Mammary epithelial cell (primary cell): ENCODE measurements around the gene ANKS1B.

Experiments used
- EZH2 ChIP-seq: IDR thresholded peaks from 2 replicates; pipeline ENCODE4 v1.6.1; 2012; ENCODE audit warnings: low read length, inconsistent platforms, borderline replicate concordance
- TF ChIP-seq, protein P1 (sequence below), 2 donors: IDR thresholded peaks in 1 of 2; conservative IDR thresholded peaks in 1 of 2; 2 replicates each; pipeline ENCODE4 v1.5.1; 2011 to 2012; ENCODE audit warnings: inconsistent platforms in 2 of 2, low read length in 2 of 2, mild to moderate bottlenecking in 2 of 2, control low read depth in 1 of 2, low read depth in 1 of 2; ENCODE audit not compliant: insufficient read depth in 1 of 2; ENCODE audit errors: extremely low read depth in 1 of 2

DNA sequence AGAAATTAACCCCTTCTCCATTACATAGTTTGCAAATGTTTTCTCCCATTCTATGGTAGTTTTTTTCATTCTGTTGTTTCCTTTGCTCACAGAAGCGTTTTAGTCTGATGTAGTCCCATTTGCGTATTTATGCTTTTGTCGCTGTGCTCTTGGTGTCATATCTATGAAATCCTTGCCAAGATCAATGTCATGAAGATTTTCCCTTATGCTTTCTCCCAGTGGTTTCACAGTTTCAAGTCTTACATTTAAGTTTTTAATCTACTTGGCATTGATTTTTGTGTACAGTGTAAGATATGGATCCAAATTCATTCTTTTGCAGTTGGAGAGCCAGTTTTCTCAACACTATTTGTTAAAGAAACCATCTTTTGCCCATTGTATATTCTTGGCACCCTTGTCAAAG, 982.0 kb downstream of the ANKS1B start:
- TF ChIP-seq, protein P1, sequence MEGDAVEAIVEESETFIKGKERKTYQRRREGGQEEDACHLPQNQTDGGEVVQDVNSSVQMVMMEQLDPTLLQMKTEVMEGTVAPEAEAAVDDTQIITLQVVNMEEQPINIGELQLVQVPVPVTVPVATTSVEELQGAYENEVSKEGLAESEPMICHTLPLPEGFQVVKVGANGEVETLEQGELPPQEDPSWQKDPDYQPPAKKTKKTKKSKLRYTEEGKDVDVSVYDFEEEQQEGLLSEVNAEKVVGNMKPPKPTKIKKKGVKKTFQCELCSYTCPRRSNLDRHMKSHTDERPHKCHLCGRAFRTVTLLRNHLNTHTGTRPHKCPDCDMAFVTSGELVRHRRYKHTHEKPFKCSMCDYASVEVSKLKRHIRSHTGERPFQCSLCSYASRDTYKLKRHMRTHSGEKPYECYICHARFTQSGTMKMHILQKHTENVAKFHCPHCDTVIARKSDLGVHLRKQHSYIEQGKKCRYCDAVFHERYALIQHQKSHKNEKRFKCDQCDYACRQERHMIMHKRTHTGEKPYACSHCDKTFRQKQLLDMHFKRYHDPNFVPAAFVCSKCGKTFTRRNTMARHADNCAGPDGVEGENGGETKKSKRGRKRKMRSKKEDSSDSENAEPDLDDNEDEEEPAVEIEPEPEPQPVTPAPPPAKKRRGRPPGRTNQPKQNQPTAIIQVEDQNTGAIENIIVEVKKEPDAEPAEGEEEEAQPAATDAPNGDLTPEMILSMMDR (conservative IDR thresholded peaks at IDR 0.05 in 1 of 2, IDR thresholded peaks at IDR 0.05 in 1 of 2; ENCODE audit: extremely low read depth in 1 of 2, insufficient read depth in 1 of 2, low read depth in 1 of 2, low read length in 2 of 2) = no peak
- TF ChIP-seq EZH2 = no peak
